ENCODE data around the gene ZNF672.

DNA sequence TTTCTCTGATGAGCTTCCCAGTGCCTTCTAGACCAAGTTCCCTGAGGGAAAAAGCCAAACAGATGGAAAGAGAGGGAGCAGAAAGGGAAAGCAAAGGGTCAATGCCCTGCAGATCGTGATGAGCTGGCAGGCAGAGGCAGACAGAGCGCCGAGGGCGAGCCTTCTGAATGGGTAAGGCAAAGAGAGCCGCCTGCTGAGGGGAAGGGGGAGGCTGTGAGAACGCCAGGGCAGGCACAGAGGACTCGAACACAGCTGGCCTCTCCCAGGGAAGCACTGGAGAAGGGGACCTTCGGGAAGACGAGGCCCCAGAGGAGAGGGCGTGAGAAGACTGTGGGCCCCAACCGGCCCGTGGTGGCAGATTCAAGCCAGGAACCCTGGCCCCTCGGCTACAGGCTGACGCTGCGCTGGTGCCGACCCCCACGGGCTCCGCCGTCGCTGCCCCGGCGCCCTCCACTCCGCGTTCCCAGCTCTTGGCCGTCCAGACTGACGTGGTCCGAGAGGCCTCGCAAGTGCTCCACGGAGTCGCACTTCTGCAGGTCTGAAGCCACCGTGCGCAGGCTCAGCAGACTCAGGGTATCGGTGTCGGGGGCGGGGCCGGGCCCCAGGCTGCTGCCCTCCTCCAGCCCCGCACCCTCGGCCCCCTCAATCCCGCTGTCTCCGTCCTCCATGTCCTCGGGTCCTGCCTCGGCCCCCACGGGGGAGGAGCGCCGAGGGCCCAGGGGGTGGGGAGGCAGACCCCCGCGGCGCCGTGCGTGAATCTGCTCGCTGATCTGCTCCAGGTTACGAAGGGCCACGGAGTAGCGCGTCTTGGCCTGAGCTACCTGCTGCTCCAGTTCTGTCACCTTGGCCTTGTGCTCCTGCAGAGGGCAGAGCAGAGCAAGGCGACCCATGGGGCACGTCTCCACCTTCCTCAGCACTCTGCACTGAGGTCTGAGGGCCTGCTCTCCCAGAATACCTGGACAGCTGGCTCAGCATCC is 26.2 kb upstream of the ZNF672 start:
- no peak for TF ChIP-seq CTCF (IDR thresholded peaks at IDR 0.05)
- TF ChIP-seq POLR2A (IDR thresholded peaks at IDR 0.05), result no peak
